BE2C (cell line): Measurements from ENCODE around the gene TRMT5.

Source experiments
- DNase-seq: peaks from one replicate; pipeline ENCODE4 v3.0.0-alpha.2; 2020
- H3K27me3 ChIP-seq: fragments of 250-450 bp; sonication (Bioruptor Pico); 2 replicates; pipeline ENCODE4 v1.5.1; 2020; ENCODE audit warnings: mild to moderate bottlenecking
- H3K36me3 ChIP-seq: fragments of 250-450 bp; sonication (Bioruptor Pico); 2 replicates; pipeline ENCODE4 v1.5.1; 2020; ENCODE audit warnings: mild to moderate bottlenecking
- H3K4me1 ChIP-seq: fragments of 250-450 bp; sonication (Bioruptor Pico); 2 replicates; pipeline ENCODE4 v1.5.1; 2020
- H3K4me3 ChIP-seq: 2 replicates; pipeline ENCODE4 v1.5.1; 2011; ENCODE audit warnings: low read depth, low read length
- H3K9me3 ChIP-seq: fragments of 250-450 bp; sonication (Bioruptor Pico); 2 replicates; pipeline ENCODE4 v1.5.1; 2020
- TF ChIP-seq, protein P1 (sequence below): IDR thresholded peaks from 2 replicates; pipeline ENCODE4 v1.5.1; 2012; ENCODE audit warnings: mild to moderate bottlenecking, low read depth, low read length

Gene TRMT5

DNA sequence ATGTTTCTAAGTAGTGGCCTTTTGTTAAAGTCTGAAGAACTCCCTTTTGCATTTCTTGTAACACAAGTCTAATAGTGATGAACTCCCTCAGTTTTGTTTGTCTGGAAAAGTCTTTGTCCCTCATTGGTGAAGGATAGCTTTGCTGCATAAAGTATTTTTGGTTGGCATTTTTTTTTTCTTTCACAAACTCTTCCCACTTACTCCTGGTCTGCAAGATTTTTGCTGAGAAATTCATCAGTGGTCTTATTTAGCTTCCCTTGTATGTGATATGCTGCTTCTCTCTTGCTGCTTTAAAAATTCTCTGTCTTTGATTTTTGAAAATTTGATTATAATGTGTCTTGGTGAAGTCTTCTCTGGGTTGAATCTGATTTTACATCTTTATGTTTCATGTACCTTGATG is 22.7 kb downstream of the TRMT5 start:
- H3K27me3 ChIP-seq, result no peaks in the 10 kb centered on the region
- peaks cover 6% of the 10 kb centered on the region; the same call in 1 of the 2 replicates for H3K9me3 ChIP-seq
- no peak for DNase-seq
- H3K4me1 ChIP-seq, result no peaks in the 10 kb centered on the region
- H3K4me3 ChIP-seq, result no peak overlapping the region
- TF ChIP-seq, protein P1, sequence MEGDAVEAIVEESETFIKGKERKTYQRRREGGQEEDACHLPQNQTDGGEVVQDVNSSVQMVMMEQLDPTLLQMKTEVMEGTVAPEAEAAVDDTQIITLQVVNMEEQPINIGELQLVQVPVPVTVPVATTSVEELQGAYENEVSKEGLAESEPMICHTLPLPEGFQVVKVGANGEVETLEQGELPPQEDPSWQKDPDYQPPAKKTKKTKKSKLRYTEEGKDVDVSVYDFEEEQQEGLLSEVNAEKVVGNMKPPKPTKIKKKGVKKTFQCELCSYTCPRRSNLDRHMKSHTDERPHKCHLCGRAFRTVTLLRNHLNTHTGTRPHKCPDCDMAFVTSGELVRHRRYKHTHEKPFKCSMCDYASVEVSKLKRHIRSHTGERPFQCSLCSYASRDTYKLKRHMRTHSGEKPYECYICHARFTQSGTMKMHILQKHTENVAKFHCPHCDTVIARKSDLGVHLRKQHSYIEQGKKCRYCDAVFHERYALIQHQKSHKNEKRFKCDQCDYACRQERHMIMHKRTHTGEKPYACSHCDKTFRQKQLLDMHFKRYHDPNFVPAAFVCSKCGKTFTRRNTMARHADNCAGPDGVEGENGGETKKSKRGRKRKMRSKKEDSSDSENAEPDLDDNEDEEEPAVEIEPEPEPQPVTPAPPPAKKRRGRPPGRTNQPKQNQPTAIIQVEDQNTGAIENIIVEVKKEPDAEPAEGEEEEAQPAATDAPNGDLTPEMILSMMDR, result no peak
- no peaks in the 10 kb centered on the region for H3K36me3 ChIP-seq

GRCh38 chr14:60956632-60957031 is 24.2 kb downstream of the TRMT5 start:
- Histone ChIP-seq H3K9me3 (peaks cover 6% of the 10 kb centered on the region; the same call in 1 of the 2 replicates), H3K27me3 (no peaks in the 10 kb centered on the region), H3K36me3 (no peaks in the 10 kb centered on the region), H3K4me1 (no peaks in the 10 kb centered on the region), H3K4me3 (no peak overlapping the region)
- DNase-seq, result no peak
- TF ChIP-seq, protein P1, result no peak

- H3K4me1 ChIP-seq, result no peaks in the 10 kb centered on the region
- TF ChIP-seq, protein P1, result no peak
- no peaks in the 10 kb centered on the region for H3K27me3 ChIP-seq
- H3K4me3 ChIP-seq, result no peak overlapping the region
- H3K36me3 ChIP-seq, result no peaks in the 10 kb centered on the region
- H3K9me3 ChIP-seq, result peaks cover 6% of the 10 kb centered on the region; the same call in 1 of the 2 replicates
- DNase-seq, result no peak
Measured at GRCh38 chr14:60956202-60956601, 24.7 kb downstream of the TRMT5 start.

- Histone ChIP-seq H3K36me3 (no peaks in the 10 kb centered on the region), H3K4me1 (no peaks in the 10 kb centered on the region)
- TF ChIP-seq, protein P1, result no peak
Measured at GRCh38 chr14:60951776-60952435, 29.0 kb downstream of the TRMT5 start.

GRCh38 chr14:60946773-60947172 is 34.1 kb downstream of the TRMT5 start:
- H3K27me3 ChIP-seq, result no peaks in the 10 kb centered on the region
- H3K36me3 ChIP-seq, result no peaks in the 10 kb centered on the region
- H3K4me3 ChIP-seq, result no peak overlapping the region
- no peak for DNase-seq
- H3K4me1 ChIP-seq, result peaks cover 12% of the 10 kb centered on the region
- TF ChIP-seq, protein P1, result no peak
- no peaks in the 10 kb centered on the region for H3K9me3 ChIP-seq

More at GRCh38 chr14:60951776-60952435, 29.0 kb downstream of the TRMT5 start:
- Histone ChIP-seq H3K27me3 (no peaks in the 10 kb centered on the region), H3K9me3 (no peaks in the 10 kb centered on the region), H3K4me3 (no peak overlapping the region)
- DNase-seq, result no peak

DNA sequence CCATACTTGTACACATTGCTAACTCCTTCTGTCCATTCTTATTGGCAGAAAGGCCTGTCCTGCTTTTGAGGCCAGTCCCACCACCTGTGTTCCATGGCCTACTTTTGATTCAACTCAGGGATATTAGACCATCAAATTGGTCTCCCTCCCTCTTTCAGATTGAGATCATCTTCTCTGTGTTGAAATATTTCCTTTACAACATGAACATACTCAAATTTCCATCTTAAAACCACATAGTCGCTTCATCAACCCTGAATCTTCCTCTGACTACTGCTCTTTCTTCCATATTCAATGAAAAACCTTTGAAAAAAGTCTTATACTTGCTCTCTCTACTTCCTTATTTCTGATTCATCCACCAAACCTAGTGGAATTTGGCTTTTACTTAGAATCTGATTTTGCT is 34.9 kb downstream of the TRMT5 start:
- TF ChIP-seq, protein P1, result no peak
- peaks cover 12% of the 10 kb centered on the region for H3K4me1 ChIP-seq
- no peak overlapping the region for H3K4me3 ChIP-seq
- H3K9me3 ChIP-seq, result no peaks in the 10 kb centered on the region
- no peaks in the 10 kb centered on the region for H3K27me3 ChIP-seq
- no peak for DNase-seq
- no peaks in the 10 kb centered on the region for H3K36me3 ChIP-seq
